BJ (cell line): ENCODE measurements around the gene ELOF1. TPM values are rescaled to one million over a fixed set of nuclear protein-coding genes. Genes with fewer than 3 reads are reported as not detected.

ENCODE experiments used
- CTCF ChIA-PET: fragments of 350-600 bp; formaldehyde crosslinking; extraction: SDS; loops from one replicate; lab custom pipeline; 2021; ENCODE audit warnings: antibody characterized with exemption, inconsistent platforms; lab: Yijun Ruan, JAX
- POLR2A ChIA-PET: fragments of 300-600 bp; sonication (Branson Sonifier 250); formaldehyde crosslinking; extraction: SDS; loops from one replicate; lab custom pipeline; 2021; ENCODE audit warnings: antibody characterized with exemption; lab: Charles Lee
- DNase-seq: peaks from one replicate; pipeline ENCODE4 v3.0.0-alpha.2; 2011; ENCODE audit warnings: low read depth
- H3K27me3 ChIP-seq: 2 replicates; pipeline ENCODE4 v1.6.0; 2011; ENCODE audit warnings: low read length; ENCODE audit not compliant: control insufficient read depth, insufficient read depth
- H3K36me3 ChIP-seq: 2 replicates; pipeline ENCODE4 v1.5.1; 2011; ENCODE audit warnings: low read length; ENCODE audit not compliant: control insufficient read depth, insufficient read depth
- H3K4me3 ChIP-seq: 2 replicates; pipeline ENCODE4 v1.5.1; 2011; ENCODE audit warnings: low read depth, mild to moderate bottlenecking, control low read depth, low read length
- polyA plus RNA-seq: library from polyadenylated mRNA; depleted of rRNA; stranded (reverse); fragments of >200 nt; gene quantifications from 2 replicates; pipeline ENCODE4 v1.2.3, GENCODE V29; 2011
- TF ChIP-seq, protein P1 (sequence below): IDR thresholded peaks from 2 replicates; pipeline ENCODE4 v1.5.1; 2011; ENCODE audit warnings: low read depth, mild to moderate bottlenecking, control low read depth, inconsistent platforms, low read length, moderate library complexity; ENCODE audit not compliant: insufficient read depth

The ELOF1 gene
- polyA plus RNA-seq, 1 experiment = 83.9 TPM

DNA sequence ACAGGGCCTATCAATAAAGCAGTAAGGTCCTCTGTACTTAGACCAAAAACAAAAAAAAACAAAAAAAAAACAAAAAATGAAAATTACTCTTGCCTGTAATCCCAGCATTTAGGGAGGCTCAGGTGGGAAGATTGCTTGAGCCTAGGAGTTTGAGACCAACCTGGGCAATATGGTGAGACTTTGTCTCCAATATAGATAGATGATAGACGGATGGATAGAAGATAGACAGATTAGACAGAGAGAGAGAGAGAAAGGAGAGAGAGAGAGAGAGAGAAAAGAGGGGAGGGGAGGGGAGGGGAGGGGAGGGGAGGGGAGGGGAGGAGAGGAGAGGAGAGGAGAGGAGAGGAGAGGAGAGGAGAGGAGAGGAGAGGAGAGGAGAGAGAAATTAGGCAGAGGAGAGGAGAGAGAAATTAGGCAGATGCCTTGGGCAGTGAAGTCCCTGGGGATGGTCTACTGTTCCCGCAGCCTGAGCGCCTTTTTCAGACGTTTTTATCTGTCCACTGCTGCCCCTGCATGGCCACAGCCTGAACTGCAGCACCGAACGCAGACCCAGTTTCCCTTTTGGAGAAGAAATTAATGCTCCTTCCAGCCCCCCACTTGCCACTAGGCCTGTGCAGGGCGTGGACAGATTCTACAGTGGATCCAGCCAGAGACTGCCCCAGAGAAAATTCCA is 28.4 kb upstream of the ELOF1 start:
- no peak overlapping the region for H3K4me3 ChIP-seq
- H3K27me3 ChIP-seq = no peaks in the 10 kb centered on the region
- H3K36me3 ChIP-seq = no peaks in the 10 kb centered on the region
- no peak for DNase-seq
- TF ChIP-seq, protein P1, sequence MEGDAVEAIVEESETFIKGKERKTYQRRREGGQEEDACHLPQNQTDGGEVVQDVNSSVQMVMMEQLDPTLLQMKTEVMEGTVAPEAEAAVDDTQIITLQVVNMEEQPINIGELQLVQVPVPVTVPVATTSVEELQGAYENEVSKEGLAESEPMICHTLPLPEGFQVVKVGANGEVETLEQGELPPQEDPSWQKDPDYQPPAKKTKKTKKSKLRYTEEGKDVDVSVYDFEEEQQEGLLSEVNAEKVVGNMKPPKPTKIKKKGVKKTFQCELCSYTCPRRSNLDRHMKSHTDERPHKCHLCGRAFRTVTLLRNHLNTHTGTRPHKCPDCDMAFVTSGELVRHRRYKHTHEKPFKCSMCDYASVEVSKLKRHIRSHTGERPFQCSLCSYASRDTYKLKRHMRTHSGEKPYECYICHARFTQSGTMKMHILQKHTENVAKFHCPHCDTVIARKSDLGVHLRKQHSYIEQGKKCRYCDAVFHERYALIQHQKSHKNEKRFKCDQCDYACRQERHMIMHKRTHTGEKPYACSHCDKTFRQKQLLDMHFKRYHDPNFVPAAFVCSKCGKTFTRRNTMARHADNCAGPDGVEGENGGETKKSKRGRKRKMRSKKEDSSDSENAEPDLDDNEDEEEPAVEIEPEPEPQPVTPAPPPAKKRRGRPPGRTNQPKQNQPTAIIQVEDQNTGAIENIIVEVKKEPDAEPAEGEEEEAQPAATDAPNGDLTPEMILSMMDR = peak; percentile 90
- POLR2A ChIA-PET = no interaction called here
- CTCF ChIA-PET = interaction anchor here (0.6 to 1.7 kb wide), 13 partner anchors 8 to 105 kb away, joined by 3 to 8 read pairs (median 5); partner anchors contain the start of gene ZNF627

DNA sequence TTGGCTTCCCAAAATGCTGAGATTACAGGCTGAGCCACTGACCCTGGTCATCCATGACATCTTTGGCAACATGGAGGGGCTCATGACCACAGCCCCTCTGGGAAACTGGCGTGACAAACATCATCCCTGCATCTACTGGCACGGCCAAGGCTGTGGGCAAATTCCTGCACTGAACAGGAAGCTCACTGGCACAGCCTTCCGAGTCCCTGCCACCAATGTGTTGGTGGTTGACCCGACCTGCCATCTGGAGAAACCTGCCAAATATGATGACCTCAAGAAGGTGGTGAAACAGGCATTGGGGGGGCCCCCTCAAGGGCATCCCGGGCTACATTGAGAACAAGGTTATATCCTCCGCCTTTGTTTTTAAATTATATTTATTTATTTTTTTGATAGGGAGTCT is 27.3 kb upstream of the ELOF1 start:
- Histone ChIP-seq H3K4me3 (no peak overlapping the region), H3K27me3 (no peaks in the 10 kb centered on the region), H3K36me3 (no peaks in the 10 kb centered on the region)
- TF ChIP-seq, protein P1 = no peak
- DNase-seq = no peak
- POLR2A ChIA-PET = no interaction called here
- CTCF ChIA-PET = interaction anchor here (0.6 to 3.0 kb wide), 9 partner anchors 10 to 100 kb away, joined by 3 to 9 read pairs (median 3); partner anchors contain the start of gene ELOF1

DNA sequence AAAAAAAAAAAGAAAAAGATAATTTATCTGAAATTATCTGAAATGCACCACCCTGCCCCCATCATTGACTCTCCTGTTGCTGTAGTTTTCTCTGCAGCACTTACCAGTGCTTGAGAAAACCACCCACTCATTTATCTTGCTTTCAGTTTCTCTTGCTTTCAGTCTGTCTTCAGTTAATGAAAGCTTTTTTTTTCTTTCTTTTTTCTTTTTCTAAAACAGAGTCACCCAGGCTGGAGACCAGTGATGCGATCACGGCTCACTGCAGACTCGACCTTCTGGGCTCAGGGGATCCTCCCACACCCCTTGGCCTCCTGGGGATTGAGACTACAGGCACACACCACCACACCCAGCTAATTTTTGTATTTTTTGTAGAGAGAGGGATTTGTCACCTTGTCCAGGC is 22.7 kb upstream of the ELOF1 start:
- TF ChIP-seq, protein P1 = no peak
- Histone ChIP-seq H3K4me3 (no peak overlapping the region), H3K36me3 (no peaks in the 10 kb centered on the region), H3K27me3 (no peaks in the 10 kb centered on the region)
- DNase-seq = no peak
- POLR2A ChIA-PET = no interaction called here
- CTCF ChIA-PET = interaction anchor here (1.1 to 2.0 kb wide), 2 partner anchors 14 to 22 kb away, joined by 3 to 9 read pairs; partner anchors contain the start of gene ELOF1

DNA sequence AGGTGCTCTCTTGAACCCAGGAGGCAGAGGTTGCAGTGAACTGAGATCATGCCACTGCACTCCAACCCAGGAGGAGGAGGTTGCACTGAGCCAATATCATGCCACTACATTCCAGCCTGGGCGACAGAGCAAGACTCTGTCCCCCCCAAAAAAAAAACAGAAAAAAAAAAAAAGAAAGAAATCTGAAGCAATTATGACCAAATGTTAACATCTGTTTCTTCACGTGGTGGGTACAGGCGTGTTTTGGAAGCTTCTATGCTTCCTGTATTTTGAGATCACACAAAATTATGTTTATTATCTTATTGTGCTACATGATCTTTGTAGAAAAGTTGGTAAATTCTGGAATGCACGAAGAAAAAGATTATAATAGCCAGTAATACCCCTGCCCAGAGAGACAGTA is 21.1 kb upstream of the ELOF1 start:
- ChIA-PET CTCF (interaction anchor here (1.5 to 2.0 kb wide), 3 partner anchors 8 to 20 kb away, joined by 3 to 9 read pairs (median 8); partner anchors contain the start of gene ELOF1), POLR2A (no interaction called here)
- no peaks in the 10 kb centered on the region for H3K27me3 ChIP-seq
- TF ChIP-seq, protein P1 = no peak
- DNase-seq = no peak
- H3K4me3 ChIP-seq = no peak overlapping the region
- H3K36me3 ChIP-seq = no peaks in the 10 kb centered on the region

DNA sequence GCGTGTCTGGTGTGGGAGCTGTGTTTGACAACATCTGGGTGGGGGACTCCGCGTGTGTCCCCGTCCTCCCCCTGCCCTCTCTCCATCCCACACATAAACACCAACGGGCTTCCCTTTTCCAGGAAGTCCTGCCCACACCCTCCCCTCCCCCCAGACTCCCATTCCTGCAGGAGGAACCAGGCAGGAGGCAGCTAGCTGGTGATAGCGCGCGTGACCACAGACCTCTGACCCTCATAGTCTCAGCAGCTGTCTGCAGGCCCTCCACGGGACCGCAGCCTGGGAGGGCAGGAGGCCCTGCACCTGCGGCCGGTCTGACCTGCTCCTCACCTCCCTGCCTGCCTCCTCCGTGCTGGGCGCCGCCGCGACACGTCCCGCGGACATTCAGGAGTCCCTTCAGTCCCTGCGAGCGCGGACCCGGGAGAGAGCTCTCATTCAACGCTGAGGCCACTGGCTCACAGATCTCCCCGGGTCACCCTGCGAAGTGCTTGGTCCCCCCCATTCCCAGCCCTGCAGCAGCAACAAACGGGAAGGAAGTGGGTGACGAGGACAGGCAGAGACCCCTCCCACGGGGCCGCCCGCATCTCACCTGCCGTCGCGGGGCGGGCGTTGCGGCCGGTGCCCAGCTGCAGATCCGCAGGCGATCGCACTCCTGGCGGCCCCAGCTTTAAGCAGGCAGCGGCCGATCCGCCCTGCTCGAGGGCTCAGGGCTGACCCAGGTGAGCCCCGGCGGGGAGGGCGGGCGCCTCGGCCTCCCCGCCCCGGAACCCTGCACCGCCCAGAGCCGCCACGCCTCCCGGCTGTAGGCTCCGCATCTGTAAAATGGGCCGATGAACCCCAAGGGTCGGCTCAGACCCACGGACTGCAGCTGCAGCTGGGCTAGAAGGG is 19.5 kb upstream of the ELOF1 start:
- no peaks in the 10 kb centered on the region for H3K36me3 ChIP-seq
- H3K4me3 ChIP-seq = no peak overlapping the region
- ChIA-PET POLR2A (no interaction called here), CTCF (interaction anchor here (0.6 to 2.1 kb wide), 5 partner anchors 10 to 131 kb away, joined by 3 to 9 read pairs (median 5); no protein-coding TSS in a partner anchor)
- H3K27me3 ChIP-seq = no peaks in the 10 kb centered on the region
- TF ChIP-seq, protein P1 = no peak
- no peak for DNase-seq
